Heart right ventricle (tissue), 16 donors: ENCODE data around the gene PSG6. TPM values are rescaled to one million over a fixed set of nuclear protein-coding genes. Genes with fewer than 3 reads are reported as not detected.
"Not testable (repeated sequence)": the region's sequence is repeated elsewhere in the genome, so short reads cannot be mapped to it uniquely, and the experiment has no call there.

Experiments
- ATAC-seq, 8 donors: fragments of 200-7000 bp; cut with Tn5 transposase; one replicate each; pipeline ENCODE4 v1.9.1; 2020; ENCODE audit warnings: mild to moderate bottlenecking in 8 of 8, moderate library complexity in 8 of 8, moderate number of reproducible peaks in 1 of 8
- DNase-seq, 2 donors: peaks; one replicate each; pipeline ENCODE4 v3.0.0-alpha.2; 2020
- H3K27ac ChIP-seq, 10 donors: fragments of 200-600 bp; sonication (generic) in 2 of 10; one replicate each; pipeline versions ENCODE4 v1.5.0 to v1.8.0; 2020 to 2022; ENCODE audit warnings: mild to moderate bottlenecking in 3 of 10
- H3K27me3 ChIP-seq, 7 donors: fragments of 200-600 bp; one replicate each; pipeline ENCODE4 v1.8.0; 2021 to 2022; ENCODE audit warnings: mild to moderate bottlenecking in 2 of 7
- H3K36me3 ChIP-seq, 9 donors: fragments of 200-600 bp; sonication (generic) in 1 of 9; one replicate each; pipeline versions ENCODE4 v1.5.0 to v1.8.0; 2020 to 2022; ENCODE audit warnings: mild to moderate bottlenecking in 2 of 9
- H3K4me1 ChIP-seq, 9 donors: fragments of 200-600 bp; sonication (generic) in 1 of 9; one replicate each; pipeline versions ENCODE4 v1.5.0 to v1.8.0; 2020 to 2022; ENCODE audit warnings: mild to moderate bottlenecking in 4 of 9
- H3K4me3 ChIP-seq, 10 donors: fragments of 200-600 bp; sonication (generic) in 2 of 10; one replicate each; pipeline versions ENCODE4 v1.5.0 to v1.8.0; 2020 to 2022; ENCODE audit warnings: mild to moderate bottlenecking in 7 of 10, moderate library complexity in 2 of 10
- H3K9me3 ChIP-seq, 11 donors: fragments of 200-600 bp in 10 of 11; sonication (generic) in 2 of 11; one replicate each; pipeline versions ENCODE4 v1.5.0 to v1.8.0; 2013 to 2022; ENCODE audit warnings: mild to moderate bottlenecking in 2 of 11, control low read depth in 1 of 11, moderate library complexity in 1 of 11
- WGBS, 2 donors: extraction: QIAGEN DNeasy Blood & Tissue Kit; methylation state at CpG; one replicate each; pipeline ENCODE4 v1.1.7; 2013; ENCODE audit warnings: inconsistent platforms in 1 of 2; 5-methylcytosine and 5-hydroxymethylcytosine counted together
- intact Hi-C, 10 donors: fragments of 100-400 bp; cut with DNase I; formaldehyde crosslinking; loops; one replicate each; pipeline versions ENCODE4 v1.11.1 to v1.14.2; 2022
- polyA plus RNA-seq, 2 donors: library from polyadenylated mRNA; stranded (reverse); fragments of 200-250 nt; gene quantifications; one replicate each; pipeline ENCODE4 v1.2.3, GENCODE V29; 2013
- total RNA-seq, 10 donors: library from RNA; stranded (reverse); fragmentation: NEBNext Ultra II Directional in 3 of 10; extraction: Animal tissue kit (Norgen Biotek cat#: 25700) in 3 of 10; gene quantifications; one replicate each; pipeline versions ENCODE4 v1.2.1 to v1.2.4, GENCODE V29; 2021 to 2023
- TF ChIP-seq, protein P1 (sequence below), 9 donors: fragments of 200-600 bp; sonication (generic) in 2 of 9; IDR thresholded peaks; one replicate each; pipeline versions ENCODE4 v1.5.0 to v1.8.0; 2021 to 2022; ENCODE audit warnings: antibody characterized with exemption in 9 of 9, mild to moderate bottlenecking in 5 of 9, moderate library complexity in 1 of 9
- donor health status: Arrhythmogenic right ventricular cardiomyopathy.
- donor health status: ischemic (EF 13 %, LVEDD 7.1; RV severe dilation, severe dysfunction).
- donor health status: healthy with polysubstance abuse.
- donor health status: DM: no; HTN: yes; CAD: no.
- donor health status: DM: no; HTN: no; CAD: no.
- donor health status: ischemic (EF 25% LVEDD 6.9; RV normal size, moderate dysfunction).
- donor health status: ischemic (EF 25% LVEDD 5.7; RV mildly dilated, moderate dysfunction).
- donor health status: healthy.
- donor health status: DM: yes; HTN: yes; CAD: no.
- donor health status: Ischemic cardiomyopathy.
- donor health status: ischemic (EF 35%, LVEDD 5.7; RV mildly dilated, moderate dysfunction).
- donor health status: nonischemic (EF 11% LVEDD 7.7; RV severe dilation, severe dysfunction).
- donor health status: DM: yes; HTN: yes; CAD: no.
- donor health status: PGD.
- donor health status: ischemic (EF 29% LVEDD 5.4; RV normal size, mild dysfunction).
- donor health status: nonischemic (EF 23%, LVEDD 6.1; RV moderate dilation, normal function).

PSG6 gene
- total and polyA plus RNA-seq, 12 donors = not detected

- H3K27me3 ChIP-seq = peaks cover 0 to 24% (median 3%) of the 10 kb centered on the region in 7 donors
- H3K36me3 ChIP-seq, H3K4me3 ChIP-seq, DNase-seq, H3K4me1 ChIP-seq, intact Hi-C loops, H3K9me3 ChIP-seq, ATAC-seq, H3K27ac ChIP-seq: not testable (repeated sequence)
- TF ChIP-seq, protein P1, sequence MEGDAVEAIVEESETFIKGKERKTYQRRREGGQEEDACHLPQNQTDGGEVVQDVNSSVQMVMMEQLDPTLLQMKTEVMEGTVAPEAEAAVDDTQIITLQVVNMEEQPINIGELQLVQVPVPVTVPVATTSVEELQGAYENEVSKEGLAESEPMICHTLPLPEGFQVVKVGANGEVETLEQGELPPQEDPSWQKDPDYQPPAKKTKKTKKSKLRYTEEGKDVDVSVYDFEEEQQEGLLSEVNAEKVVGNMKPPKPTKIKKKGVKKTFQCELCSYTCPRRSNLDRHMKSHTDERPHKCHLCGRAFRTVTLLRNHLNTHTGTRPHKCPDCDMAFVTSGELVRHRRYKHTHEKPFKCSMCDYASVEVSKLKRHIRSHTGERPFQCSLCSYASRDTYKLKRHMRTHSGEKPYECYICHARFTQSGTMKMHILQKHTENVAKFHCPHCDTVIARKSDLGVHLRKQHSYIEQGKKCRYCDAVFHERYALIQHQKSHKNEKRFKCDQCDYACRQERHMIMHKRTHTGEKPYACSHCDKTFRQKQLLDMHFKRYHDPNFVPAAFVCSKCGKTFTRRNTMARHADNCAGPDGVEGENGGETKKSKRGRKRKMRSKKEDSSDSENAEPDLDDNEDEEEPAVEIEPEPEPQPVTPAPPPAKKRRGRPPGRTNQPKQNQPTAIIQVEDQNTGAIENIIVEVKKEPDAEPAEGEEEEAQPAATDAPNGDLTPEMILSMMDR (IDR thresholded peaks at IDR 0.05) = peak; percentile 14 to 66 (median 47)
- WGBS, 2 donors = 43% methylated on average over 9 of the region's 9 CpGs
These were observed 5.4 kb upstream of the PSG6 start for GRCh38 chr19:42923106-42923505.

- ATAC-seq, intact Hi-C loops: not testable (repeated sequence)
These were observed 3.3 kb upstream of the PSG6 start for GRCh38 chr19:42920971-42921370.

DNA sequence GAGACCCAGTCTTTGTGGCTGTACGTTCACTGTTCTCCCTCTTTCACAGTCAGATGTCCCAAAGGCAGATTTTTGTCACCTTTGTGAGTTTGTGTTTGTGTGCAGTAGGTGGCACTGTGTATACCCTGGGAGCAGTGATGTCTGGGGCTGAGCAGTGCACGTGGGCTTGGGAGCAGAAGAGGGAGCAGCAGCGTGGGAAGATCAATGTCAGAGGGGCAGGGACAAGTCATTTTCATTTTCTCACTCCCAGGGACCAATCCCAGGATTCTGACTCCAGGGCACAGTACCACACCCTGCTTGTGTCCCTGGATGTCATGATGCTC, 2.0 kb upstream of the PSG6 start:
- no peak overlapping the region for H3K27ac ChIP-seq
- TF ChIP-seq, protein P1 (IDR thresholded peaks at IDR 0.05) = peak in 1 of 9 donors; percentile 3
- intact Hi-C loops = no loop called here
- ATAC-seq (no peak), DNase-seq (no peak)
- H3K27me3 ChIP-seq = peaks cover 0 to 7% (median 0%) of the 10 kb centered on the region in 7 donors
- no peaks in the 10 kb centered on the region for H3K4me1 ChIP-seq
- WGBS, 2 donors = 13 to 17% methylated on average over 3 of the region's 3 CpGs
- no peaks in the 10 kb centered on the region for H3K36me3 ChIP-seq
- no peak overlapping the region for H3K4me3 ChIP-seq
- H3K9me3 ChIP-seq = no peaks in the 10 kb centered on the region

More at GRCh38 chr19:42920971-42921370, 3.3 kb upstream of the PSG6 start:
- H3K27ac ChIP-seq, H3K9me3 ChIP-seq, H3K4me1 ChIP-seq, H3K4me3 ChIP-seq, DNase-seq, H3K36me3 ChIP-seq: not testable (repeated sequence)
- H3K27me3 ChIP-seq = peaks cover 0 to 17% (median 1%) of the 10 kb centered on the region in 7 donors

DNA sequence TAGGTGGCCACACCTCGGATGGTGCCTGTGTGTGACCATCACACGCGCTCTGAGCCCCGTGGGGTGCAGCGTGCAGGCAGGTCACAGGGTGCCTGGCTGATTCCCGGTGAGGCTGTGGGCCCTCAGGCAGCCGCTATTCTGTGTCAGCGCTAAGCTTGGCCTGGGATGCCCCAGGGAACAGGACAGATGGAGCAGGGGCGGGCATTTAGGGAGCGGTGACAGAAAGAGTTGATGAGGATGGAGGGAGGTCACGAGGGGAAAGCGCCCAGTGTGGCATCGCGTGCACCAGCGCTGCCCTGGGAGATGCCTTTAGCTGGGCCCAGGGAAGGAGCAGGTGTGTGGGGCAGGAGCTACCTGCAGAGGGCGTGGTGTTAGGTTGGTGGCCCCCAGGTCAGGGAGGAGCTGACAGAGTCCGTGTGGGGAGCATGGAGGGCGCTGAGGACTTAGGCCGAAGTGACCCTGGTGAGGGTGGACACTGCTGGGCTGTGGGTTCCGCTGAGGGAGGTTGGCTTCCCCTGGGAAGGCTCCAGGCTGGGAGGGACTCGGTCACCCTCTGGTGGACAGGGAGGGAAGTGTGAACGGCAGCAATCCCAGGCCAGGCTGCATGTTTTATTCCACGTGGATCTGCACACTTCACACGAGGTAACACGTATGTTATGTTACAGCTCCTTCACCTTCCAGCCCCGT, 1.5 kb upstream of the PSG6 start:
- ATAC-seq, intact Hi-C loops, H3K27me3 ChIP-seq, H3K9me3 ChIP-seq, H3K4me1 ChIP-seq, H3K36me3 ChIP-seq, H3K4me3 ChIP-seq, H3K27ac ChIP-seq, DNase-seq: not testable (repeated sequence)
- 70 to 73% methylated on average over 24 to 26 of the region's 26 CpGs for WGBS, 2 donors
- TF ChIP-seq, protein P1 (IDR thresholded peaks at IDR 0.05) = peak in 5 of 9 donors; percentile 11 to 28 (median 23)

GRCh38 chr19:42918377-42919069, 829 bp upstream of the PSG6 start:
- H3K4me3 ChIP-seq, DNase-seq, ATAC-seq, intact Hi-C loops, H3K36me3 ChIP-seq, H3K27ac ChIP-seq, H3K4me1 ChIP-seq, H3K9me3 ChIP-seq, H3K27me3 ChIP-seq: not testable (repeated sequence)
- 76 to 80% methylated on average over 15 of the region's 15 CpGs for WGBS, 2 donors

DNA sequence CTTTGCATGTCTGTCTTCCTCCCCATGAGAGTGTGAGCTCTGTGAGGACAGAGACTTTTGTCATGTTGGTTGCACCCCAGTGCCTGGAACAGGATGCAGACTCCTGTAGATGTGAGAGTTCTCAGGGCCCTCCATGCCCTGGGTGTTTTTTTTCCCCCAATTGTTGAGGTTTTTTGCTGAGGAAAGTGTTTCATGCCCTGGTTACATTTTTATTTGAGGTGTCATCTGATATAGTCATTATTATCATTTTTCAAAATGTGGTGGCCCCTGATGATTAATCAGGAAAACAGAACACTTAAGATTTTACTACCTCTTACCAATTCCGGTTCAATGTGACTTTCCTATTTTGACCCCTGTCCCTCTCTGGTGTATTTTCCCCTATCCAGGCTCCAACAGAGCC, 763 bp downstream of the PSG6 start:
- H3K4me3 ChIP-seq, intact Hi-C loops, H3K27me3 ChIP-seq, H3K27ac ChIP-seq, DNase-seq, H3K36me3 ChIP-seq, H3K9me3 ChIP-seq, ATAC-seq, H3K4me1 ChIP-seq: not testable (repeated sequence)
- 88 to 100% methylated on average over 1 of the region's 1 CpG for WGBS, 2 donors

DNA sequence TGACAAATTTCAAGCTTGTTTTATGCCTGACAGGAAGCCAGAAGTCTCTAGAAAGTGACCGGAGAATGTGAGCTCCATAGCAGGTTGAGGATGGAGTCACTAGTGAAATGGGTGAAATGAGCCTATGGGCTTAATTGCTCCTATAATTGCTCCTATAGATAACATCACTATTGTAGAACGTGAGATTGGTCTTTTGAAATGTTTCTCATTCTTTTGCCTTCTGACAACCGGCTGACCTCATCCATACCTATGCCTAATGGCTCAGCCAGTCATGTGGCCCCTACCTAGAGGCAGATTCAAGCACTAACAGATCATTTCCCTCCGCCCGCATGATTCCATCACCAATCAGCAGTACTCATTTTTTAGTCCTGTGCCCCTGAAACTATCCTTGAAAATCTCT, 4.2 kb downstream of the PSG6 start:
- 78 to 82% methylated on average over 5 of the region's 5 CpGs for WGBS, 2 donors
- DNase-seq, H3K27ac ChIP-seq, H3K9me3 ChIP-seq, H3K4me3 ChIP-seq, H3K27me3 ChIP-seq, H3K36me3 ChIP-seq, ATAC-seq, intact Hi-C loops, H3K4me1 ChIP-seq: not testable (repeated sequence)

- H3K27me3 ChIP-seq, ATAC-seq, H3K27ac ChIP-seq, H3K4me3 ChIP-seq, H3K4me1 ChIP-seq, H3K36me3 ChIP-seq, H3K9me3 ChIP-seq, intact Hi-C loops, DNase-seq: not testable (repeated sequence)
- 85 to 86% methylated on average over 4 of the region's 4 CpGs for WGBS, 2 donors
These were observed 4.8 kb downstream of the PSG6 start for GRCh38 chr19:42912941-42913340.
